Type B pancreatic cell (in vitro differentiated cells): ENCODE data around the gene SETD3. TPM values are rescaled to one million over a fixed set of nuclear protein-coding genes. Genes with fewer than 3 reads are reported as not detected.
"Not testable (repeated sequence)": the region's sequence is repeated elsewhere in the genome, so short reads cannot be mapped to it uniquely, and the experiment has no call there.

Experiments used
- DNase-seq: peaks from one replicate; pipeline ENCODE4 v3.0.0; 2021; ENCODE audit warnings: mixed read lengths; ENCODE audit not compliant: unreplicated experiment; ENCODE audit errors: extremely low spot score
- H3K27ac Mint-ChIP-seq: 2 replicates; pipeline ENCODE4 v1.8.0; 2021; ENCODE audit warnings: mild to moderate bottlenecking, mixed read lengths
- H3K27me3 Mint-ChIP-seq: 2 replicates; pipeline ENCODE4 v1.8.0; 2021; ENCODE audit warnings: mixed read lengths
- H3K36me3 Mint-ChIP-seq: 2 replicates; pipeline ENCODE4 v1.8.0; 2021; ENCODE audit warnings: mixed read lengths
- H3K4me1 Mint-ChIP-seq: one replicate; pipeline ENCODE4 v1.8.0; 2021; ENCODE audit warnings: mixed read lengths; ENCODE audit not compliant: unreplicated experiment
- H3K4me3 Mint-ChIP-seq: 2 replicates; pipeline ENCODE4 v1.8.0; 2021; ENCODE audit warnings: mild to moderate bottlenecking, mixed read lengths
- H3K9me3 Mint-ChIP-seq: 2 replicates; pipeline ENCODE4 v1.8.0; 2021; ENCODE audit warnings: mixed read lengths
- CTCF ChIP-seq: fragments of 200-600 bp; sonication (generic); conservative IDR thresholded peaks from 2 replicates; pipeline ENCODE4 v1.5.0; 2021; ENCODE audit warnings: antibody characterized with exemption, mild to moderate bottlenecking
- total RNA-seq: library from RNA; stranded (reverse); gene quantifications from 2 replicates; pipeline ENCODE4 v1.2.1, GENCODE V29; 2021; ENCODE audit warnings: low replicate concordance

The SETD3 gene
- total RNA-seq, 1 donor from 2014 or later: 50.2 TPM

- Mint-ChIP-seq H3K27ac (no peak overlapping the region), H3K27me3 (no peaks in the 10 kb centered on the region), H3K4me1 (peaks cover 17% of the 10 kb centered on the region), H3K36me3 (no peaks in the 10 kb centered on the region), H3K9me3 (no peaks in the 10 kb centered on the region), H3K4me3 (no peak overlapping the region)
- DNase-seq: no peak
- no peak for TF ChIP-seq CTCF
These were observed 129.9 kb downstream of the SETD3 start for GRCh38 chr14:99350751-99351150.

DNA sequence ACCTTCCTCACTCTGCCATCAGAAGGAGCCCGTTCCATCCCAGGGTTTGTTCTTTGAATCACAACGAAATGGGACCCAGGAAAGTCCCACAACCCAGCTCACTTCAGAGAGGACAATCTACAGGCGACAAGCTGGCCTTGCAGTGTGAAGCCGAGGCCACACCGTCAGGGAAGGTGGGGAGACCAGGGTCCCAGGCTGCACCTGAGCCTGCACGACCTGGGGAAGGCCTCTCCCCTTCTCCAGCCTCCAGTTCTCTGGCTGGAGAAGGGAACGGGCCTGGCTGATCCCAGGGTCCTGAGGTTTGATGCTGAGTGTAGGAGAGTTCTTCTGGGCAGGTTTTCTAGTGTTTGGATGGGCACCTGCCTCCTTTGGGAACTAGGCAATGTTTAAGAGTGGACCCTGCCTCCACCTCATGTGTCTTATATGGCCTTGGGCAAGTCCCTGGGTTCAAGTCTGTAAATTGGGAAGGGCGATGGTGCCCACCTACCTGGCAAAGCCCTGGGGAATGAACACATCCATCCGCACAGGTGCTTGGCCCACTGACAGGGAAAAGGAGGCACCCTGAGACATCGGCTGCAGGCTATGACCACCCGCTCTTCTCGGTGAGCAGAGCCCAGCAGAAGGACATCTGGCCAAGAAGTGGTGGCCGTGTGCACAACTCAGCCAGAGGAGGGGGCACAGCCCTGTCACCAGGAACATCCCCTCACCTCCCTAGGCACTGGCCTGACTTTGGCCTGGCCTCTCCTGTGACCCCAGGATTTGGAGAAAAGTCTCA lies 130.8 kb downstream of the SETD3 start:
- no peaks in the 10 kb centered on the region for H3K27me3 Mint-ChIP-seq
- no peaks in the 10 kb centered on the region for H3K9me3 Mint-ChIP-seq
- peaks cover 19% of the 10 kb centered on the region for H3K4me1 Mint-ChIP-seq
- H3K4me3 Mint-ChIP-seq: no peak overlapping the region
- TF ChIP-seq CTCF: no peak
- no peaks in the 10 kb centered on the region for H3K36me3 Mint-ChIP-seq
- no peak overlapping the region for H3K27ac Mint-ChIP-seq
- no peak for DNase-seq

- TF ChIP-seq CTCF: no peak
- Mint-ChIP-seq H3K9me3 (no peaks in the 10 kb centered on the region), H3K4me1 (peaks cover 19% of the 10 kb centered on the region)
These were observed 131.6 kb downstream of the SETD3 start for GRCh38 chr14:99348816-99349614.

DNA sequence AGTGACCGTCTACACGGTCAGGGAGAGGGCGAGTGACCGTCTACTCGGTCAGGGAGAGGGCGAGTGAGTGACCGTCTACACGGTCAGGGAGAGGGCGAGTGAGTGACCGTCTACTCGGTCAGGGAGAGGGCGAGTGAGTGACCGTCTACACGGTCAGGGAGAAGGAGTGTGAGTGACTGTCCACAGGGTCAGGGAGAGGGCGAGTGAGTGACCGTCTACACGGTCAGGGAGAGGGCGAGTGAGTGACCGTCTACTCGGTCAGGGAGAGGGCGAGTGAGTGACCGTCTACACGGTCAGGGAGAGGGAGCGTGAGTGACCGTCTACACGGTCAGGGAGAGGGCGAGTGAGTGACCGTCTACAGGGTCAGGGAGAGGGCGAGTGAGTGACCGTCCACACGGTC lies 132.4 kb downstream of the SETD3 start:
- H3K4me3 Mint-ChIP-seq, DNase-seq, H3K27ac Mint-ChIP-seq, H3K36me3 Mint-ChIP-seq, H3K9me3 Mint-ChIP-seq, H3K27me3 Mint-ChIP-seq: not testable (repeated sequence)
- H3K4me1 Mint-ChIP-seq: peaks cover 19% of the 10 kb centered on the region

More at GRCh38 chr14:99348816-99349614, 131.6 kb downstream of the SETD3 start:
- no peak overlapping the region for H3K4me3 Mint-ChIP-seq
- H3K27me3 Mint-ChIP-seq: no peaks in the 10 kb centered on the region
- H3K36me3 Mint-ChIP-seq: no peaks in the 10 kb centered on the region
- no peak overlapping the region for H3K27ac Mint-ChIP-seq
- DNase-seq: no peak

Other genes with a start within 250 kb of the SETD3 start
- gene BCL11B, start 208.7 kb downstream of the SETD3 start, total RNA-seq: 11.4 and 32.0 TPM in 2 replicates
- 66.2 and 84.0 TPM in 2 replicates for gene CCNK, start 550 bp upstream of the SETD3 start, total RNA-seq
- 49.1 and 83.8 TPM in 2 replicates for gene CCDC85C, start 123.3 kb upstream of the SETD3 start, total RNA-seq
- gene HHIPL1, start 164.3 kb upstream of the SETD3 start, total RNA-seq: 0.19 and 1.4 TPM in 2 replicates
- 0.98 and 4.7 TPM in 2 replicates for gene CYP46A1, start 203.4 kb upstream of the SETD3 start, total RNA-seq